GM04504 (cell line): ENCODE data around the gene TRPC6.
A peak's percentile ranks its signal among the peaks of the same experiment; 100 is the strongest.

Experiments
- DNase-seq: peaks from one replicate; pipeline ENCODE4 v3.0.0-alpha.2; 2012; ENCODE audit warnings: low read depth

TRPC6 gene

GRCh38 chr11:101583251-101584128 lies at the start of gene TRPC6:
Gene TRPC6, minus strand, starts transcription at chr11:101584007. Its CDS starts 504 bp downstream, at chr11:101583503.
- peak; percentile 1 for DNase-seq

- no peak for DNase-seq
These were observed 36.2 kb upstream of the TRPC6 start for GRCh38 chr11:101620026-101620425.

- peak; percentile 35 for DNase-seq
These were observed 34.9 kb upstream of the TRPC6 start for GRCh38 chr11:101618709-101619108.

GRCh38 chr11:101617735-101618332 lies 34.0 kb upstream of the TRPC6 start:
- no peak for DNase-seq

- no peak for DNase-seq
These were observed 28.7 kb upstream of the TRPC6 start for GRCh38 chr11:101612481-101612880.

GRCh38 chr11:101600924-101601323 lies 17.1 kb upstream of the TRPC6 start:
- no peak for DNase-seq

GRCh38 chr11:101586965-101587364 lies 3.2 kb upstream of the TRPC6 start:
- DNase-seq, result no peak

- DNase-seq, result no peak
These were observed 848 bp upstream of the TRPC6 start for GRCh38 chr11:101584655-101585054.

- no peak for DNase-seq
These were observed 315 bp upstream of the TRPC6 start for GRCh38 chr11:101584129-101584515.

- DNase-seq, result no peak
These were observed 887 bp downstream of the TRPC6 start for GRCh38 chr11:101582989-101583250.

- no peak for DNase-seq
These were observed 1.4 kb downstream of the TRPC6 start for GRCh38 chr11:101582236-101582988.

GRCh38 chr11:101577461-101577860 lies 6.3 kb downstream of the TRPC6 start:
- DNase-seq, result no peak

- peak; percentile 25 for DNase-seq
These were observed 7.4 kb downstream of the TRPC6 start for GRCh38 chr11:101576456-101576855.

- DNase-seq, result no peak
These were observed 8.9 kb downstream of the TRPC6 start for GRCh38 chr11:101574886-101575285.

GRCh38 chr11:101567071-101567470 lies 16.7 kb downstream of the TRPC6 start:
- DNase-seq, result no peak

- no peak for DNase-seq
These were observed 17.2 kb downstream of the TRPC6 start for GRCh38 chr11:101566626-101567025.

GRCh38 chr11:101563166-101563565 lies 20.6 kb downstream of the TRPC6 start:
- DNase-seq, result no peak

GRCh38 chr11:101555366-101555765 lies 28.4 kb downstream of the TRPC6 start:
- DNase-seq, result no peak

- no peak for DNase-seq
These were observed 29.9 kb downstream of the TRPC6 start for GRCh38 chr11:101553891-101554292.

- DNase-seq, result no peak
These were observed 30.9 kb downstream of the TRPC6 start for GRCh38 chr11:101552888-101553287.

GRCh38 chr11:101528541-101528940 lies 55.3 kb downstream of the TRPC6 start:
- DNase-seq, result no peak

GRCh38 chr11:101523634-101524260 lies 60.1 kb downstream of the TRPC6 start:
- DNase-seq, result no peak

GRCh38 chr11:101523193-101523592 lies 60.6 kb downstream of the TRPC6 start:
- DNase-seq, result no peak
